GM12892 (cell line): ENCODE data around the gene KRTAP12-2.
"Not testable (repeated sequence)": the region's sequence is repeated elsewhere in the genome, so short reads cannot be mapped to it uniquely, and the experiment has no call there.

Source experiments
- DNase-seq: peaks from one replicate; pipeline ENCODE4 v3.0.0; 2011; ENCODE audit not compliant: insufficient read length
- FAIRE-seq: peaks from 2 replicates; lab custom pipeline; 2011; peaks lifted over from hg19 to GRCh38; lab: Jason Lieb, UNC
- POLR2A ChIP-seq: IDR thresholded peaks from 2 replicates; pipeline ENCODE4 v1.6.1; 2011; ENCODE audit warnings: low read depth, low read length, control low read depth
- POLR2AphosphoS5 ChIP-seq: IDR thresholded peaks from 2 replicates; pipeline ENCODE4 v1.6.1; 2011; ENCODE audit warnings: low read depth, low read length, control low read depth
- TAF1 ChIP-seq: IDR thresholded peaks from 2 replicates; pipeline ENCODE4 v1.6.1; 2011; ENCODE audit warnings: low read depth, mild to moderate bottlenecking, control low read depth, low read length, borderline replicate concordance

Gene KRTAP12-2

GRCh38 chr21:44670642-44671432, 4.1 kb upstream of the KRTAP12-2 start:
- TF ChIP-seq POLR2AphosphoS5 = no peak
- DNase-seq (no peak), FAIRE-seq (no peak)

GRCh38 chr21:44667612-44668011, 885 bp upstream of the KRTAP12-2 start:
- TF ChIP-seq TAF1 (no peak), POLR2AphosphoS5 (no peak), POLR2A (no peak)
- DNase-seq = no peak
- no peak for FAIRE-seq

- no peak for DNase-seq
- FAIRE-seq = no peak
- TF ChIP-seq POLR2AphosphoS5 (no peak), POLR2A (no peak), TAF1 (no peak)
Measured at GRCh38 chr21:44664691-44665090, 2.0 kb downstream of the KRTAP12-2 start.

GRCh38 chr21:44661567-44661966, 5.2 kb downstream of the KRTAP12-2 start:
- FAIRE-seq, DNase-seq: not testable (repeated sequence)

- DNase-seq = no peak
- no peak for FAIRE-seq
- no peak for TF ChIP-seq POLR2AphosphoS5
- no peak for TF ChIP-seq POLR2A
- no peak for TF ChIP-seq TAF1
Measured at GRCh38 chr21:44658913-44659595, 7.7 kb downstream of the KRTAP12-2 start.

GRCh38 chr21:44658541-44658910, 8.2 kb downstream of the KRTAP12-2 start:
- no peak for FAIRE-seq
- no peak for DNase-seq
- TF ChIP-seq POLR2AphosphoS5 (no peak), POLR2A (no peak), TAF1 (no peak)

GRCh38 chr21:44657635-44658540, 8.8 kb downstream of the KRTAP12-2 start, which contains the start of gene KRTAP12-3:
TSS of gene KRTAP12-3 (plus strand) at chr21:44657932. CDS start at chr21:44657980, 48 bp downstream.
- FAIRE-seq = no peak
- no peak for TF ChIP-seq TAF1
- TF ChIP-seq POLR2AphosphoS5 = no peak
- no peak for TF ChIP-seq POLR2A
- no peak for DNase-seq

GRCh38 chr21:44656868-44657267, 9.9 kb downstream of the KRTAP12-2 start:
- no peak for DNase-seq

GRCh38 chr21:44654576-44655175, 12.1 kb downstream of the KRTAP12-2 start, which contains the start of gene KRTAP12-4:
TSS of gene KRTAP12-4 (minus strand) at chr21:44654659. CDS start at chr21:44654614, 45 bp downstream.
- FAIRE-seq (no peak), DNase-seq (no peak)
- TF ChIP-seq POLR2AphosphoS5 = no peak
- no peak for TF ChIP-seq TAF1
- TF ChIP-seq POLR2A = no peak

More at GRCh38 chr21:44656868-44657267, 9.9 kb downstream of the KRTAP12-2 start:
- no peak for FAIRE-seq
- TF ChIP-seq POLR2A (no peak), POLR2AphosphoS5 (no peak), TAF1 (no peak)

GRCh38 chr21:44653656-44654575, 12.8 kb downstream of the KRTAP12-2 start:
- FAIRE-seq = no peak
- DNase-seq = no peak
- no peak for TF ChIP-seq TAF1
- no peak for TF ChIP-seq POLR2A
- no peak for TF ChIP-seq POLR2AphosphoS5
